Liver (tissue), 2 donors: ENCODE measurements around the gene TGM5.

Source experiments
- CTCF ChIP-seq: fragments of 150-350 bp; IDR thresholded peaks from 2 replicates; pipeline ENCODE4 v1.5.1; 2017; ENCODE audit warnings: improper control_type of control experiment, low read depth, low read length; ENCODE audit not compliant: missing input control
- MAX ChIP-seq: IDR thresholded peaks from 2 replicates; pipeline ENCODE4 v1.6.1; 2016; ENCODE audit warnings: antibody characterized with exemption
- donor health status: healthy.

GRCh38 chr15:43221422-43221821 is 45.3 kb downstream of the TGM5 start:
- TF ChIP-seq CTCF (no peak), MAX (no peak)
